C4-2B (cell line): Measurements from ENCODE around the gene PTPRN2.

ENCODE experiments used
- CTCF ChIP-seq: fragments of 450-650 bp; conservative IDR thresholded peaks from 2 replicates; pipeline ENCODE4 v1.5.1; 2017; ENCODE audit warnings: mild to moderate bottlenecking
- ZFX ChIP-seq: fragments of 450-650 bp; IDR thresholded peaks from 2 replicates; pipeline ENCODE4 v1.6.1; 2017

- TF ChIP-seq CTCF, result no peak
- TF ChIP-seq ZFX, result no peak
These were observed 1000.4 kb downstream of the PTPRN2 start for GRCh38 chr7:157587051-157587804.
